Activated CD4-positive, alpha-beta T cell treated with anti-CD3 and anti-CD28 coated beads, Interleukin-2, amount 10 ng/mL, durations not matched to agents 24 days and 14 days (primary cell): ENCODE results near the gene NDUFV3. TPM values are rescaled to one million over a fixed set of nuclear protein-coding genes. Genes with fewer than 3 reads are reported as not detected.
"Not testable (repeated sequence)": the region's sequence is repeated elsewhere in the genome, so short reads cannot be mapped to it uniquely, and the experiment has no call there.

Experiments used
- DNase-seq: peaks from one replicate; pipeline ENCODE4 v3.0.0; 2022
- H3K27ac Mint-ChIP-seq: one replicate; pipeline ENCODE4 v1.8.0; 2022; ENCODE audit warnings: mild to moderate bottlenecking, mixed read lengths
- H3K27me3 Mint-ChIP-seq: one replicate; pipeline ENCODE4 v1.8.0; 2022; ENCODE audit warnings: mixed read lengths
- H3K36me3 Mint-ChIP-seq: one replicate; pipeline ENCODE4 v1.8.0; 2022; ENCODE audit warnings: low read depth, mild to moderate bottlenecking, mixed read lengths
- H3K4me1 Mint-ChIP-seq: one replicate; pipeline ENCODE4 v1.8.0; 2021; ENCODE audit warnings: mixed read lengths
- H3K4me3 Mint-ChIP-seq: one replicate; pipeline ENCODE4 v1.8.0; 2022; ENCODE audit warnings: mild to moderate bottlenecking, moderate library complexity, mixed read lengths
- H3K9me3 Mint-ChIP-seq: one replicate; pipeline ENCODE4 v1.8.0; 2021; ENCODE audit warnings: mixed read lengths
- intact Hi-C: fragments of 100-400 bp; cut with micrococcal nuclease; formaldehyde crosslinking; loops from one replicate; pipeline ENCODE4 v1.15.1; 2023
- total RNA-seq: library from RNA; stranded (reverse); gene quantifications from 2 replicates; pipeline ENCODE4 v1.2.3, GENCODE V29; 2022

NDUFV3 gene
- total RNA-seq = 41.2 and 41.7 TPM in 2 replicates

- DNase-seq = peak; percentile 99
- H3K27me3 Mint-ChIP-seq = no peaks in the 10 kb centered on the region
- H3K4me1 Mint-ChIP-seq = peaks cover 8% of the 10 kb centered on the region
- intact Hi-C loops = loop anchor here (1.0 to 5.0 kb wide), 5 partner anchors 14 to 1119 kb away; partner anchors contain the start of genes PKNOX1, TRAPPC10 and WDR4
- peak within 1 kb of the TSS; percentile 96 for H3K4me3 Mint-ChIP-seq
- peaks cover 12% of the 10 kb centered on the region for H3K36me3 Mint-ChIP-seq
- H3K9me3 Mint-ChIP-seq = no peaks in the 10 kb centered on the region
- H3K27ac Mint-ChIP-seq = peak within 1 kb of the TSS; percentile 98
Measured at GRCh38 chr21:42892931-42893755, at the start of gene NDUFV3. Gene NDUFV3 (plus strand): TSS chr21:42893309. CDS start chr21:42893334, 25 bp downstream.

- Mint-ChIP-seq H3K27ac (no peak overlapping the region), H3K36me3 (peaks cover 42% of the 10 kb centered on the region), H3K27me3 (no peaks in the 10 kb centered on the region), H3K4me1 (peaks cover 5% of the 10 kb centered on the region), H3K4me3 (no peak overlapping the region), H3K9me3 (no peaks in the 10 kb centered on the region)
- no peak for DNase-seq
- intact Hi-C loops = no loop called here
Measured at GRCh38 chr21:42844411-42845113, 48.5 kb upstream of the NDUFV3 start.

GRCh38 chr21:42845296-42845965 lies 47.7 kb upstream of the NDUFV3 start:
- Mint-ChIP-seq H3K9me3 (no peaks in the 10 kb centered on the region), H3K4me3 (no peak overlapping the region), H3K27me3 (no peaks in the 10 kb centered on the region), H3K36me3 (peaks cover 48% of the 10 kb centered on the region), H3K27ac (no peak overlapping the region), H3K4me1 (peaks cover 5% of the 10 kb centered on the region)
- no peak for DNase-seq
- intact Hi-C loops = no loop called here

- H3K4me3 Mint-ChIP-seq = no peak overlapping the region
- no peak for DNase-seq
- no peaks in the 10 kb centered on the region for H3K27me3 Mint-ChIP-seq
- no peak overlapping the region for H3K27ac Mint-ChIP-seq
- intact Hi-C loops = no loop called here
- H3K36me3 Mint-ChIP-seq = peaks cover 54% of the 10 kb centered on the region
- no peaks in the 10 kb centered on the region for H3K9me3 Mint-ChIP-seq
- H3K4me1 Mint-ChIP-seq = peaks cover 8% of the 10 kb centered on the region
Measured at GRCh38 chr21:42846221-42846620, 46.9 kb upstream of the NDUFV3 start.

GRCh38 chr21:42847051-42847707 lies 45.9 kb upstream of the NDUFV3 start:
- DNase-seq = no peak
- Mint-ChIP-seq H3K4me3 (no peak overlapping the region), H3K9me3 (no peaks in the 10 kb centered on the region), H3K27ac (no peak overlapping the region), H3K27me3 (no peaks in the 10 kb centered on the region), H3K4me1 (peaks cover 8% of the 10 kb centered on the region), H3K36me3 (peaks cover 56% of the 10 kb centered on the region)
- intact Hi-C loops = no loop called here

GRCh38 chr21:42847726-42848125 lies 45.4 kb upstream of the NDUFV3 start:
- Mint-ChIP-seq H3K4me3 (no peak overlapping the region), H3K4me1 (peaks cover 8% of the 10 kb centered on the region), H3K9me3 (no peaks in the 10 kb centered on the region), H3K27me3 (no peaks in the 10 kb centered on the region), H3K27ac (no peak overlapping the region), H3K36me3 (peaks cover 56% of the 10 kb centered on the region)
- DNase-seq = no peak
- intact Hi-C loops = no loop called here

- H3K4me1 Mint-ChIP-seq, H3K9me3 Mint-ChIP-seq, DNase-seq, H3K27me3 Mint-ChIP-seq, H3K27ac Mint-ChIP-seq, H3K4me3 Mint-ChIP-seq, intact Hi-C loops: not testable (repeated sequence)
- H3K36me3 Mint-ChIP-seq = peaks cover 51% of the 10 kb centered on the region
Measured at GRCh38 chr21:42848144-42848931, 44.8 kb upstream of the NDUFV3 start.

GRCh38 chr21:42848932-42849758 lies 44.0 kb upstream of the NDUFV3 start:
- Mint-ChIP-seq H3K27ac (peak overlapping the region; percentile 34), H3K4me1 (peaks cover 6% of the 10 kb centered on the region), H3K36me3 (peaks cover 50% of the 10 kb centered on the region), H3K27me3 (no peaks in the 10 kb centered on the region), H3K4me3 (no peak overlapping the region), H3K9me3 (no peaks in the 10 kb centered on the region)
- intact Hi-C loops = no loop called here
- no peak for DNase-seq

GRCh38 chr21:42849759-42850412 lies 43.2 kb upstream of the NDUFV3 start:
- H3K27ac Mint-ChIP-seq = no peak overlapping the region
- H3K36me3 Mint-ChIP-seq = peaks cover 53% of the 10 kb centered on the region
- intact Hi-C loops = no loop called here

GRCh38 chr21:42850463-42850862 lies 42.6 kb upstream of the NDUFV3 start:
- H3K9me3 Mint-ChIP-seq = no peaks in the 10 kb centered on the region
- no peak overlapping the region for H3K27ac Mint-ChIP-seq
- no peak overlapping the region for H3K4me3 Mint-ChIP-seq
- DNase-seq = no peak
- no peaks in the 10 kb centered on the region for H3K27me3 Mint-ChIP-seq
- H3K4me1 Mint-ChIP-seq = peaks cover 4% of the 10 kb centered on the region
- peaks cover 52% of the 10 kb centered on the region for H3K36me3 Mint-ChIP-seq
- intact Hi-C loops = no loop called here

More at GRCh38 chr21:42849759-42850412, 43.2 kb upstream of the NDUFV3 start:
- H3K4me1 Mint-ChIP-seq = peaks cover 6% of the 10 kb centered on the region
- H3K27me3 Mint-ChIP-seq = no peaks in the 10 kb centered on the region
- H3K9me3 Mint-ChIP-seq = no peaks in the 10 kb centered on the region
- no peak overlapping the region for H3K4me3 Mint-ChIP-seq
- DNase-seq = no peak

GRCh38 chr21:42850866-42851391 lies 42.2 kb upstream of the NDUFV3 start:
- intact Hi-C loops = no loop called here
- Mint-ChIP-seq H3K27me3 (no peaks in the 10 kb centered on the region), H3K4me3 (no peak overlapping the region), H3K27ac (no peak overlapping the region), H3K36me3 (peaks cover 53% of the 10 kb centered on the region), H3K4me1 (peaks cover 4% of the 10 kb centered on the region), H3K9me3 (no peaks in the 10 kb centered on the region)
- DNase-seq = peak; percentile 79
